Fibroblast of pulmonary artery (primary cell): ENCODE results near the gene TSPAN32.

Source experiments
- DNase-seq: peaks from one replicate; pipeline ENCODE4 v3.0.0-alpha.2; 2010; ENCODE audit warnings: low read depth
- H3K4me3 ChIP-seq: replicated peaks from 2 replicates; pipeline ENCODE4 v1.5.1; 2011; ENCODE audit warnings: low read depth, mild to moderate bottlenecking, control low read depth, low read length, moderate library complexity
- CTCF ChIP-seq: IDR thresholded peaks from 2 replicates; pipeline ENCODE4 v1.5.1; 2011; ENCODE audit warnings: mild to moderate bottlenecking, control low read depth, low read length, inconsistent platforms; ENCODE audit errors: missing control alignments

The TSPAN32 gene

GRCh38 chr11:2306452-2306823, 4.6 kb downstream of the TSPAN32 start:
- TF ChIP-seq CTCF: no peak
- peak overlapping the region; percentile 12 for H3K4me3 ChIP-seq
- DNase-seq: peak; percentile 91

GRCh38 chr11:2306877-2307500, 5.2 kb downstream of the TSPAN32 start:
- H3K4me3 ChIP-seq: no peak overlapping the region
- no peak for DNase-seq
- TF ChIP-seq CTCF: no peak

- no peak overlapping the region for H3K4me3 ChIP-seq
- no peak for DNase-seq
- no peak for TF ChIP-seq CTCF
These were observed 5.9 kb downstream of the TSPAN32 start for GRCh38 chr11:2307501-2308331.

GRCh38 chr11:2308713-2309112, 6.9 kb downstream of the TSPAN32 start:
- no peak for DNase-seq

GRCh38 chr11:2309251-2310072, 7.6 kb downstream of the TSPAN32 start:
- TF ChIP-seq CTCF: no peak
- DNase-seq: no peak
- no peak overlapping the region for H3K4me3 ChIP-seq

More at GRCh38 chr11:2308713-2309112, 6.9 kb downstream of the TSPAN32 start:
- no peak for TF ChIP-seq CTCF
- no peak overlapping the region for H3K4me3 ChIP-seq

- DNase-seq: no peak
- no peak for TF ChIP-seq CTCF
- H3K4me3 ChIP-seq: no peak overlapping the region
These were observed 8.4 kb downstream of the TSPAN32 start for GRCh38 chr11:2310073-2310785.
